Measurements from ENCODE around the gene TMEM179.

DNA sequence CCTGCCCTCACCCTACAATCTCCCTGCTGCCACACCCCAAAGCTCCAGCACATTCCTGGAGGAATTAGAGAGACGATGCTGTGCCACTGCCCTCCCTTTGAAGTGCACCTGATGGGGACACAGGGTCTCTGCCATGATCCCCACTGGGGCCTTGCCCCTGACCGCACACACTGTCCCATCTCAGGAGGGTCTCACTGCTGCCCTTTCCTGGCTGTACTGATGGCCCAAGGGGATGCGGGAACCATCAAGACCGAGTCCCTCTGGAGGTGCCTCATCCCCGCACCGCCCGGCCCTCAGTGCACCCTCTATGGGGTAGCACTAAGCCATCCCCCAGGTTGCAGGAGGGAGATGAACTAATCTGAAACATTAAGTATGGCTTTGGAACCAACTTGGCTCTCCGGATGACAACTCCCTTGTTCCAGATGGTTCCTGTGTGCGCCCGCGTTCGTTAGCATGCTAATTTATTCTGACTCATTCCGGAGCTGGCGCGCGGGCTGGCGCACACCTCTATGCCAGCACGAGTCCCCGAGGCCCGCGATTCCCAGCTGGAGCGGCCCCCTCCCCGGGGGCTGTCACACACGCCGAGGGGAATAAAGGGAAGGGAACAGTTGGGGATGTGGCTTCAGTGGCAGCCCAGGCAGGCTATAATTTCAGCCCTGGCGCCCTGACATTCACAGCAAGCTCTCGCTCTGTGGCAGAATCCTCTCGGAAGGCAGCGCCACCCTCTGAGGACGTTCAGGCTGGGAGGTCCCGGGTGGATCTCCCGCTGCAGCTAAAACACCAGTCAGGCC lies 59.2 kb downstream of the TMEM179 start:
- TF ChIP-seq SIX5 (IDR thresholded peaks at IDR 0.05; ENCODE audit: low read depth, low read length) = no peak
- no peak for TF ChIP-seq TBP (IDR thresholded peaks at IDR 0.05; ENCODE audit: low read depth, low read length)
- no peak for TF ChIP-seq RFX5 (IDR thresholded peaks at IDR 0.05; ENCODE audit: borderline replicate concordance, low read depth, low read length)
- TF ChIP-seq EZH2 (IDR thresholded peaks at IDR 0.05; ENCODE audit: low read depth, low read length, severe bottlenecking) = no peak
- TF ChIP-seq, protein P1, sequence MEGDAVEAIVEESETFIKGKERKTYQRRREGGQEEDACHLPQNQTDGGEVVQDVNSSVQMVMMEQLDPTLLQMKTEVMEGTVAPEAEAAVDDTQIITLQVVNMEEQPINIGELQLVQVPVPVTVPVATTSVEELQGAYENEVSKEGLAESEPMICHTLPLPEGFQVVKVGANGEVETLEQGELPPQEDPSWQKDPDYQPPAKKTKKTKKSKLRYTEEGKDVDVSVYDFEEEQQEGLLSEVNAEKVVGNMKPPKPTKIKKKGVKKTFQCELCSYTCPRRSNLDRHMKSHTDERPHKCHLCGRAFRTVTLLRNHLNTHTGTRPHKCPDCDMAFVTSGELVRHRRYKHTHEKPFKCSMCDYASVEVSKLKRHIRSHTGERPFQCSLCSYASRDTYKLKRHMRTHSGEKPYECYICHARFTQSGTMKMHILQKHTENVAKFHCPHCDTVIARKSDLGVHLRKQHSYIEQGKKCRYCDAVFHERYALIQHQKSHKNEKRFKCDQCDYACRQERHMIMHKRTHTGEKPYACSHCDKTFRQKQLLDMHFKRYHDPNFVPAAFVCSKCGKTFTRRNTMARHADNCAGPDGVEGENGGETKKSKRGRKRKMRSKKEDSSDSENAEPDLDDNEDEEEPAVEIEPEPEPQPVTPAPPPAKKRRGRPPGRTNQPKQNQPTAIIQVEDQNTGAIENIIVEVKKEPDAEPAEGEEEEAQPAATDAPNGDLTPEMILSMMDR (IDR thresholded peaks at IDR 0.05; ENCODE audit: control extremely low read depth in 1 of 3, insufficient read depth in 1 of 3, low read depth in 1 of 3, low read length in 3 of 3) = no peak
- TF ChIP-seq, protein P2, sequence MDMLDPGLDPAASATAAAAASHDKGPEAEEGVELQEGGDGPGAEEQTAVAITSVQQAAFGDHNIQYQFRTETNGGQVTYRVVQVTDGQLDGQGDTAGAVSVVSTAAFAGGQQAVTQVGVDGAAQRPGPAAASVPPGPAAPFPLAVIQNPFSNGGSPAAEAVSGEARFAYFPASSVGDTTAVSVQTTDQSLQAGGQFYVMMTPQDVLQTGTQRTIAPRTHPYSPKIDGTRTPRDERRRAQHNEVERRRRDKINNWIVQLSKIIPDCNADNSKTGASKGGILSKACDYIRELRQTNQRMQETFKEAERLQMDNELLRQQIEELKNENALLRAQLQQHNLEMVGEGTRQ (IDR thresholded peaks at IDR 0.05; ENCODE audit: low read length) = no peak
- TF ChIP-seq POLR2A (IDR thresholded peaks at IDR 0.05; ENCODE audit: control extremely low read depth in 1 of 2, low read depth in 2 of 2, low read length in 2 of 2) = no peak
- TF ChIP-seq NRF1 (IDR thresholded peaks at IDR 0.05; ENCODE audit: low read depth, low read length) = no peak
- TF ChIP-seq CEBPB (IDR thresholded peaks at IDR 0.05; ENCODE audit: low read depth, low read length) = no peak
- TF ChIP-seq MAFK (IDR thresholded peaks at IDR 0.05; ENCODE audit: low read depth, low read length) = no peak
- TF ChIP-seq SP4 (IDR thresholded peaks at IDR 0.05; ENCODE audit: low read length) = no peak

Measured in H1 (cell line).